HEK293T (cell line): ENCODE measurements around the gene PREB.

Experiments
- CTCF ChIA-PET: fragments of 350-600 bp; formaldehyde crosslinking; extraction: SDS; loops from one replicate; lab custom pipeline; 2021; ENCODE audit warnings: antibody characterized with exemption, inconsistent platforms; lab: Yijun Ruan, JAX
- POLR2A ChIA-PET: fragments of 350-600 bp; formaldehyde crosslinking; extraction: SDS; loops from one replicate; lab custom pipeline; 2020; ENCODE audit warnings: antibody characterized with exemption, inconsistent platforms; lab: Yijun Ruan, JAX
- DNase-seq: peaks from one replicate; pipeline ENCODE4 v3.0.0; 2012; ENCODE audit warnings: mixed read lengths; ENCODE audit errors: extremely low spot score
- ARNT ChIP-seq: fragments of 450-650 bp; IDR thresholded peaks from 2 replicates; pipeline ENCODE4 v1.6.1; 2017; ENCODE audit warnings: mild to moderate bottlenecking
- BHLHE40 ChIP-seq: fragments of 450-650 bp; IDR thresholded peaks from 2 replicates; pipeline ENCODE4 v1.6.1; 2016; ENCODE audit warnings: mild to moderate bottlenecking, moderate library complexity, borderline replicate concordance
- CTBP1 ChIP-seq: fragments of 450-650 bp; IDR thresholded peaks from 2 replicates; pipeline ENCODE4 v1.6.1; 2016; ENCODE audit warnings: borderline replicate concordance
- ELF4 ChIP-seq: fragments of 450-650 bp; IDR thresholded peaks from 2 replicates; pipeline ENCODE4 v1.6.1; 2017; ENCODE audit warnings: antibody characterized with exemption
- FOXA1 ChIP-seq: fragments of 450-650 bp; IDR thresholded peaks from 2 replicates; pipeline ENCODE4 v1.6.1; 2016; ENCODE audit warnings: mild to moderate bottlenecking
- FOXK2 ChIP-seq: fragments of 450-650 bp; IDR thresholded peaks from 2 replicates; pipeline ENCODE4 v1.6.1; 2016; ENCODE audit warnings: mild to moderate bottlenecking
- FOXM1 ChIP-seq: fragments of 450-650 bp; IDR thresholded peaks from 2 replicates; pipeline ENCODE4 v1.6.1; 2017; ENCODE audit warnings: mild to moderate bottlenecking, borderline replicate concordance
- HDGF ChIP-seq: fragments of 450-650 bp; IDR thresholded peaks from 2 replicates; pipeline ENCODE4 v1.6.1; 2017; ENCODE audit warnings: antibody characterized with exemption, borderline replicate concordance
- L3MBTL2 ChIP-seq: fragments of 450-650 bp; conservative IDR thresholded peaks from 2 replicates; pipeline ENCODE4 v1.6.1; 2016; ENCODE audit warnings: mild to moderate bottlenecking
- LEF1 ChIP-seq: fragments of 450-650 bp; IDR thresholded peaks from 2 replicates; pipeline ENCODE4 v1.6.1; 2017; ENCODE audit warnings: mild to moderate bottlenecking, borderline replicate concordance
- NFRKB ChIP-seq: fragments of 450-650 bp; IDR thresholded peaks from 2 replicates; pipeline ENCODE4 v1.6.1; 2016; ENCODE audit warnings: mild to moderate bottlenecking, moderate library complexity
- PKNOX1 ChIP-seq: fragments of 450-650 bp; IDR thresholded peaks from 2 replicates; pipeline ENCODE4 v1.6.1; 2016
- SP1 ChIP-seq: fragments of 450-650 bp; IDR thresholded peaks from 2 replicates; pipeline ENCODE4 v1.6.1; 2017
- SUZ12 ChIP-seq: fragments of 450-650 bp; IDR thresholded peaks from 2 replicates; pipeline ENCODE4 v1.6.1; 2016; ENCODE audit warnings: mild to moderate bottlenecking
- TARDBP ChIP-seq: fragments of 450-650 bp; IDR thresholded peaks from 2 replicates; pipeline ENCODE4 v1.6.1; 2016
- ZNF384 ChIP-seq: fragments of 450-650 bp; IDR thresholded peaks from 2 replicates; pipeline ENCODE4 v1.6.1; 2016

Gene PREB

GRCh38 chr2:27149570-27150405 lies 15.4 kb upstream of the PREB start:
- POLR2A ChIA-PET, result interaction anchor here (1.4 kb wide), 1 partner anchor 16 kb away, joined by 3 read pairs; no protein-coding TSS in a partner anchor
- no peak for DNase-seq
- TF ChIP-seq BHLHE40, result no peak
- no peak for TF ChIP-seq SUZ12
- no peak for TF ChIP-seq L3MBTL2
- TF ChIP-seq ELF4, result no peak
- TF ChIP-seq HDGF, result no peak
- no peak for TF ChIP-seq CTBP1
- CTCF ChIA-PET, result interaction anchor here (1.5 kb wide), 1 partner anchor 11 kb away, joined by 5 read pairs; the partner anchor contains the start of gene PRR30

- POLR2A ChIA-PET, result interaction anchor here (1.4 kb wide), 1 partner anchor 15 kb away, joined by 3 read pairs; no protein-coding TSS in a partner anchor
- no peak for DNase-seq
- TF ChIP-seq L3MBTL2, result no peak
- no peak for TF ChIP-seq HDGF
- TF ChIP-seq FOXM1, result no peak
- TF ChIP-seq ARNT, result no peak
- CTCF ChIA-PET, result no interaction called here
Measured at GRCh38 chr2:27148801-27149439, 14.5 kb upstream of the PREB start, which contains the start of gene TCF23. Gene TCF23 (plus strand): TSS chr2:27149004. CDS start chr2:27149134, 130 bp downstream.

GRCh38 chr2:27147935-27148334 lies 13.5 kb upstream of the PREB start:
- ChIA-PET CTCF (no interaction called here), POLR2A (no interaction called here)
- DNase-seq, result no peak
- TF ChIP-seq SUZ12 (no peak), FOXA1 (no peak), L3MBTL2 (no peak)

GRCh38 chr2:27145682-27146081 lies 11.2 kb upstream of the PREB start:
- DNase-seq, result no peak
- TF ChIP-seq ARNT (no peak), SP1 (no peak), FOXM1 (no peak), LEF1 (no peak), L3MBTL2 (no peak), ELF4 (no peak), CTBP1 (no peak), PKNOX1 (no peak), BHLHE40 (no peak), HDGF (no peak), FOXK2 (no peak)
- CTCF ChIA-PET, result interaction anchor here (1.2 kb wide), 1 partner anchor 24 kb away, joined by 3 read pairs; no protein-coding TSS in a partner anchor
- POLR2A ChIA-PET, result interaction anchor here (0.8 to 1.2 kb wide), 2 partner anchors 11 to 12 kb away, joined by 3 to 4 read pairs; partner anchors contain the start of gene PREB

- TF ChIP-seq ARNT (no peak), FOXA1 (no peak), ZNF384 (no peak), TARDBP (no peak), CTBP1 (no peak)
- DNase-seq, result no peak
- POLR2A ChIA-PET, result no interaction called here
- CTCF ChIA-PET, result no interaction called here
Measured at GRCh38 chr2:27143285-27143684, 8.8 kb upstream of the PREB start.

- ChIA-PET CTCF (interaction anchor here (1.2 kb wide), 1 partner anchor 11 kb away, joined by 5 read pairs; no protein-coding TSS in a partner anchor), POLR2A (no interaction called here)
- DNase-seq, result no peak
- TF ChIP-seq FOXA1 (no peak), PKNOX1 (no peak)
Measured at GRCh38 chr2:27139310-27139709, 4.9 kb upstream of the PREB start, which contains the start of gene PRR30. Gene PRR30 (minus strand): TSS chr2:27139410. CDS start chr2:27138329, 1,081 bp downstream.

GRCh38 chr2:27138111-27138510 lies 3.7 kb upstream of the PREB start:
- CTCF ChIA-PET, result no interaction called here
- TF ChIP-seq CTBP1, result no peak
- no peak for TF ChIP-seq SP1
- no peak for TF ChIP-seq TARDBP

GRCh38 chr2:27137322-27137935 lies 3.0 kb upstream of the PREB start:
- CTCF ChIA-PET, result no interaction called here
- no peak for DNase-seq
- no peak for TF ChIP-seq NFRKB
- no peak for TF ChIP-seq FOXK2
- no peak for TF ChIP-seq LEF1
- POLR2A ChIA-PET, result no interaction called here

More at GRCh38 chr2:27138111-27138510, 3.7 kb upstream of the PREB start:
- DNase-seq, result no peak
- POLR2A ChIA-PET, result no interaction called here
